Right atrium auricular region (tissue), 2 donors: ENCODE results near the gene TMEM178B. TPM values are rescaled to one million over a fixed set of nuclear protein-coding genes. Genes with fewer than 3 reads are reported as not detected.

ENCODE experiments used
- DNase-seq: peaks from one replicate; pipeline ENCODE4 v3.0.0-alpha.2; 2019; ENCODE audit warnings: low spot score
- H3K27ac ChIP-seq, 2 donors: fragments of 200-600 bp; sonication (generic); 1 replicate in 1 of 2; 2 replicates in 1 of 2; pipeline ENCODE4 v1.5.1; 2016 to 2019
- H3K27me3 ChIP-seq, 2 donors: fragments of 200-600 bp; sonication (generic); one replicate each; pipeline versions ENCODE4 v1.5.1 to v1.6.0; 2017 to 2019
- H3K36me3 ChIP-seq: fragments of 200-600 bp; sonication (generic); one replicate; pipeline ENCODE4 v1.5.1; 2016
- H3K4me1 ChIP-seq, 2 donors: fragments of 200-600 bp; sonication (generic); one replicate each; pipeline versions ENCODE4 v1.5.1 to v1.6.0; 2017 to 2019
- H3K4me3 ChIP-seq, 2 donors: fragments of 200-600 bp; sonication (generic); 1 replicate in 1 of 2; 2 replicates in 1 of 2; pipeline ENCODE4 v1.5.1; 2017 to 2019; ENCODE audit warnings: mild to moderate bottlenecking in 1 of 2, moderate library complexity in 1 of 2
- H3K9me3 ChIP-seq, 2 donors: fragments of 200-600 bp; sonication (generic); one replicate each; pipeline ENCODE4 v1.5.1; 2019
- CTCF ChIP-seq, 2 donors: fragments of 200-600 bp; sonication (generic); IDR thresholded peaks; one replicate each; pipeline ENCODE4 v1.5.1; 2019; ENCODE audit warnings: antibody characterized with exemption in 2 of 2
- total RNA-seq, 2 donors: library from RNA; depleted of rRNA; stranded (reverse); fragments of >200 nt; gene quantifications; one replicate each; pipeline ENCODE4 v1.1.0, GENCODE V29; 2016

TMEM178B gene
- total RNA-seq, 2 donors from 2014 or later = 15.8 to 48.7 TPM

GRCh38 chr7:141333459-141333858 lies 259.6 kb downstream of the TMEM178B start:
- no peaks in the 10 kb centered on the region for H3K27me3 ChIP-seq
- no peaks in the 10 kb centered on the region for H3K9me3 ChIP-seq
- DNase-seq = no peak
- H3K4me1 ChIP-seq = peaks cover 0 to 16% of the 10 kb centered on the region in 2 donors
- no peak for TF ChIP-seq CTCF (IDR thresholded peaks at IDR 0.05)
- H3K27ac ChIP-seq = no peak overlapping the region
- H3K36me3 ChIP-seq = no peaks in the 10 kb centered on the region
- H3K4me3 ChIP-seq = no peak overlapping the region

GRCh38 chr7:141335164-141335563 lies 261.3 kb downstream of the TMEM178B start:
- Histone ChIP-seq H3K4me3 (no peak overlapping the region), H3K27ac (no peak overlapping the region), H3K27me3 (no peaks in the 10 kb centered on the region), H3K9me3 (no peaks in the 10 kb centered on the region), H3K4me1 (peaks cover 0 to 6% of the 10 kb centered on the region in 2 donors), H3K36me3 (no peaks in the 10 kb centered on the region)
- no peak for TF ChIP-seq CTCF (IDR thresholded peaks at IDR 0.05)
- no peak for DNase-seq

GRCh38 chr7:141339603-141340002 lies 265.7 kb downstream of the TMEM178B start:
- H3K4me1 ChIP-seq = no peaks in the 10 kb centered on the region
- H3K4me3 ChIP-seq = no peak overlapping the region
- DNase-seq = no peak
- H3K9me3 ChIP-seq = no peaks in the 10 kb centered on the region
- H3K36me3 ChIP-seq = no peaks in the 10 kb centered on the region
- H3K27ac ChIP-seq = no peak overlapping the region
- H3K27me3 ChIP-seq = no peaks in the 10 kb centered on the region
- TF ChIP-seq CTCF (IDR thresholded peaks at IDR 0.05) = no peak

- Histone ChIP-seq H3K4me3 (no peak overlapping the region), H3K9me3 (no peaks in the 10 kb centered on the region), H3K27ac (no peak overlapping the region), H3K4me1 (peaks cover 0 to 4% of the 10 kb centered on the region in 2 donors), H3K36me3 (no peaks in the 10 kb centered on the region), H3K27me3 (no peaks in the 10 kb centered on the region)
- DNase-seq = no peak
- TF ChIP-seq CTCF (IDR thresholded peaks at IDR 0.05) = no peak
Measured at GRCh38 chr7:141340991-141341390, 267.1 kb downstream of the TMEM178B start.

- H3K27ac ChIP-seq = peak overlapping the region in 1 of 2 donors; percentile 29
- no peaks in the 10 kb centered on the region for H3K27me3 ChIP-seq
- no peak for DNase-seq
- TF ChIP-seq CTCF (IDR thresholded peaks at IDR 0.05) = no peak
- H3K36me3 ChIP-seq = no peaks in the 10 kb centered on the region
- peaks cover 0 to 4% of the 10 kb centered on the region in 2 donors for H3K4me1 ChIP-seq
- no peak overlapping the region for H3K4me3 ChIP-seq
- H3K9me3 ChIP-seq = no peaks in the 10 kb centered on the region
Measured at GRCh38 chr7:141342621-141343408, 269.0 kb downstream of the TMEM178B start.
